HEK293 (cell line): Measurements from ENCODE around the gene ATAT1.
A peak's percentile ranks its signal among the peaks of the same experiment; 100 is the strongest.

Source experiments
- CTCF ChIP-seq: fragments of 450-650 bp; formaldehyde crosslinking; IDR thresholded peaks from 2 replicates; pipeline ENCODE4 v1.5.1; 2016; ENCODE audit warnings: missing biosample characterization, missing genetic modification characterization
- HOXD13 ChIP-seq: sonication (generic); formaldehyde crosslinking; IDR thresholded peaks from 2 replicates; pipeline ENCODE4 v1.8.0; 2022; ENCODE audit warnings: missing genetic modification reagents, borderline replicate concordance
- IKZF3 ChIP-seq: fragments of 450-650 bp; IDR thresholded peaks from 2 replicates; pipeline ENCODE4 v1.5.0; 2018; ENCODE audit warnings: missing biosample characterization, mild to moderate bottlenecking, missing genetic modification characterization, moderate library complexity
- KLF10 ChIP-seq: fragments of 450-650 bp; IDR thresholded peaks from 2 replicates; pipeline ENCODE4 v1.5.1; 2018; ENCODE audit warnings: missing biosample characterization, mild to moderate bottlenecking, missing genetic modification characterization
- KLF7 ChIP-seq: fragments of 450-650 bp; formaldehyde crosslinking; IDR thresholded peaks from 2 replicates; pipeline ENCODE4 v1.5.1; 2016; ENCODE audit warnings: missing biosample characterization, missing genetic modification characterization, borderline replicate concordance
- SP2 ChIP-seq: fragments of 450-650 bp; formaldehyde crosslinking; IDR thresholded peaks from 2 replicates; pipeline ENCODE4 v1.5.1; 2016; ENCODE audit warnings: missing biosample characterization, missing genetic modification characterization
- ZBTB44 ChIP-seq: fragments of 450-650 bp; IDR thresholded peaks from 2 replicates; pipeline ENCODE4 v1.5.1; 2018; ENCODE audit warnings: missing biosample characterization, mild to moderate bottlenecking, missing genetic modification characterization
- ZNF146 ChIP-seq: fragments of 450-650 bp; formaldehyde crosslinking; IDR thresholded peaks from 2 replicates; pipeline ENCODE4 v1.5.1; 2016; ENCODE audit warnings: missing biosample characterization, missing genetic modification characterization
- ZNF148 ChIP-seq: fragments of 450-650 bp; formaldehyde crosslinking; IDR thresholded peaks from 2 replicates; pipeline ENCODE4 v1.5.0; 2017; ENCODE audit warnings: missing biosample characterization, missing genetic modification characterization, borderline replicate concordance
- ZNF18 ChIP-seq: fragments of 450-650 bp; formaldehyde crosslinking; IDR thresholded peaks from 2 replicates; pipeline ENCODE4 v1.5.1; 2016; ENCODE audit warnings: missing biosample characterization, missing genetic modification characterization
- ZNF24 ChIP-seq: fragments of 450-650 bp; formaldehyde crosslinking; IDR thresholded peaks from 2 replicates; pipeline ENCODE4 v1.5.1; 2016; ENCODE audit warnings: missing biosample characterization, missing genetic modification characterization
- ZNF37A ChIP-seq: fragments of 450-650 bp; IDR thresholded peaks from 2 replicates; pipeline ENCODE4 v1.5.1; 2018; ENCODE audit warnings: missing biosample characterization, missing genetic modification characterization
- ZNF404 ChIP-seq: fragments of 450-650 bp; formaldehyde crosslinking; IDR thresholded peaks from 2 replicates; pipeline ENCODE4 v1.5.1; 2017; ENCODE audit warnings: missing biosample characterization, missing genetic modification characterization
- ZNF433 ChIP-seq: fragments of 450-650 bp; formaldehyde crosslinking; IDR thresholded peaks from 2 replicates; pipeline ENCODE4 v1.5.1; 2016; ENCODE audit warnings: missing biosample characterization, missing genetic modification characterization, low read depth
- ZNF48 ChIP-seq: fragments of 450-650 bp; formaldehyde crosslinking; IDR thresholded peaks from 2 replicates; pipeline ENCODE4 v1.5.1; 2016; ENCODE audit warnings: missing biosample characterization, missing genetic modification characterization
- ZNF544 ChIP-seq: fragments of 450-650 bp; formaldehyde crosslinking; IDR thresholded peaks from 2 replicates; pipeline ENCODE4 v1.5.0; 2017; ENCODE audit warnings: missing biosample characterization, missing genetic modification characterization
- ZNF560 ChIP-seq: fragments of 450-650 bp; formaldehyde crosslinking; IDR thresholded peaks from 2 replicates; pipeline ENCODE4 v1.5.1; 2017; ENCODE audit warnings: missing biosample characterization, missing genetic modification characterization, borderline replicate concordance
- ZNF654 ChIP-seq: fragments of 450-650 bp; formaldehyde crosslinking; IDR thresholded peaks from 2 replicates; pipeline ENCODE4 v1.5.1; 2016; ENCODE audit warnings: low read depth, missing biosample characterization, missing genetic modification characterization
- ZNF677 ChIP-seq: fragments of 450-650 bp; IDR thresholded peaks from 2 replicates; pipeline ENCODE4 v1.5.0; 2018; ENCODE audit warnings: missing biosample characterization, mild to moderate bottlenecking, missing genetic modification characterization, moderate library complexity
- ZNF791 ChIP-seq: fragments of 450-650 bp; formaldehyde crosslinking; IDR thresholded peaks from 2 replicates; pipeline ENCODE4 v1.5.1; 2016; ENCODE audit warnings: missing biosample characterization, missing genetic modification characterization
- ZNF792 ChIP-seq: fragments of 450-650 bp; formaldehyde crosslinking; IDR thresholded peaks from 2 replicates; pipeline ENCODE4 v1.5.1; 2016; ENCODE audit warnings: missing biosample characterization, missing genetic modification characterization
- ZSCAN30 ChIP-seq: fragments of 450-650 bp; IDR thresholded peaks from 2 replicates; pipeline ENCODE4 v1.5.1; 2018; ENCODE audit warnings: missing biosample characterization, mild to moderate bottlenecking, missing genetic modification characterization, moderate library complexity
- TF ChIP-seq, protein P1 (sequence below): fragments of 450-650 bp; formaldehyde crosslinking; IDR thresholded peaks from 2 replicates; pipeline ENCODE4 v1.5.1; 2016; ENCODE audit warnings: missing biosample characterization, missing genetic modification characterization
- TF ChIP-seq, protein P2 (sequence below): fragments of 450-650 bp; formaldehyde crosslinking; IDR thresholded peaks from 2 replicates; pipeline ENCODE4 v1.5.1; 2016; ENCODE audit warnings: missing biosample characterization, missing genetic modification characterization
- TF ChIP-seq, protein P3 (sequence below): fragments of 450-650 bp; formaldehyde crosslinking; IDR thresholded peaks from 2 replicates; pipeline ENCODE4 v1.5.1; 2016; ENCODE audit warnings: missing biosample characterization, missing genetic modification characterization

Gene ATAT1

DNA sequence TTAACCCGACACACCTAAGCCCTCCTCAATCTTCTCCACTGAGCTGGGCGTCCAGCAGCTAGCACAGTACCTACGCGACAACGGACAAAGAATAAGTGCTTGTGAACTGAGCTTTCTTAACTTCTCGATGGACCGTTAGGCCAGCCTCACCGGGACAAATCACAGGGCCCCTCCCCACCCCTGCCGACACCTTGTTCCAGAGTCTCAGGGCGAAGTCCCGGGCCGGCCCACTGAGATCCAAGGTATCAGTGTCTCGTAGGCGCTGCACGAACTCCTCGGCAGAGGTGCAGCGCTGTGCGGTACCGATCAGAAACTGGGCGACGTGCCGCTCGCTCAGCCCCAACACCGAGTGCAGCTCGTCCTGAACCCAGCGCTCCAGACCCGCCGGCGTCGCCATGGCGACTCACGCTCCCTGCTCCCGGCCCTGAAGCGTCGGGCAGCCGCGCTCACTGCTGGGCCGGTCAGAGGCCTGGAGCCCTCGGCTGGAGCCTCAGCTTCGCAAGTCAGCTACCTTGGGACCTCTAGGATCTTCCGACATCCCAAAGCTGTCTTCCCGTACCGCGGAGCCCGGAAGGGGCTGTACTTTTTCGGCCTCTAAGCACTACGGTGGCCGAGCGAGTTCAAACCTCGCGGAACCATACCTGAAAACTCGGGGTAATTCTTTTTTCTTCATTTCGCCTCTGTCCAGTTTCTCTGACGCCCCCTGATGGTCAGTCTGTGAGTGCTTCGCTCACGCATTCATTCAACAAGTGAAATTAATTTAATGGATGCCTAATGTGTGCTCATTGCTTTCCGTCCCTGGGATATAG is 46.0 kb downstream of the ATAT1 start, which contains the start of gene DHX16 (continued):
- TF ChIP-seq CTCF (tag by site-specific recombination) (peak; percentile 81; the same call in 1 of the 2 replicates), ZNF146 (tag by site-specific recombination) (no peak), ZNF677 (tag by site-specific recombination) (no peak), ZNF148 (no peak), ZBTB44 (tag by site-specific recombination) (0 out of 2 replicates have a peak, but pooled peaks have one; percentile 25), SP2 (peak; percentile 56; the same call in 1 of the 2 replicates), ZNF654 (tag by site-specific recombination) (peak; percentile 74), KLF10 (tag by site-specific recombination) (0 out of 2 replicates have a peak, but pooled peaks have one; percentile 41), ZSCAN30 (tag by site-specific recombination) (peak; percentile 73), ZNF48 (no peak), ZNF433 (tag by site-specific recombination) (no peak), ZNF560 (tag by site-specific recombination) (no peak), ZNF37A (tag by site-specific recombination) (no peak), HOXD13 (CRISPR knock-in tag) (no peak), ZNF792 (no peak), ZNF791 (tag by site-specific recombination) (no peak), KLF7 (tag by site-specific recombination) (no peak; the same call in 1 of the 2 replicates), IKZF3 (tag by site-specific recombination) (peak; percentile 78), ZNF404 (tag by site-specific recombination) (no peak), ZNF24 (peak; percentile 94), ZNF18 (no peak), ZNF544 (tag by site-specific recombination) (no peak)
- TF ChIP-seq, protein P1, sequence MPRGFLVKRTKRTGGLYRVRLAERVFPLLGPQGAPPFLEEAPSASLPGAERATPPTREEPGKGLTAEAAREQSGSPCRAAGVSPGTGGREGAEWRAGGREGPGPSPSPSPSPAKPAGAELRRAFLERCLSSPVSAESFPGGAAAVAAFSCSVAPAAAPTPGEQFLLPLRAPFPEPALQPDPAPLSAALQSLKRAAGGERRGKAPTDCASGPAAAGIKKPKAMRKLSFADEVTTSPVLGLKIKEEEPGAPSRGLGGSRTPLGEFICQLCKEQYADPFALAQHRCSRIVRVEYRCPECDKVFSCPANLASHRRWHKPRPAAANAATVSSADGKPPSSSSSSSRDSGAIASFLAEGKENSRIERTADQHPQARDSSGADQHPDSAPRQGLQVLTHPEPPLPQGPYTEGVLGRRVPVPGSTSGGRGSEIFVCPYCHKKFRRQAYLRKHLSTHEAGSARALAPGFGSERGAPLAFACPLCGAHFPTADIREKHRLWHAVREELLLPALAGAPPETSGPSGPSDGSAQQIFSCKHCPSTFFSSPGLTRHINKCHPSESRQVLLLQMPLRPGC (tag by site-specific recombination) = 0 out of 2 replicates have a peak, but pooled peaks have one; percentile 48
- TF ChIP-seq, protein P2, sequence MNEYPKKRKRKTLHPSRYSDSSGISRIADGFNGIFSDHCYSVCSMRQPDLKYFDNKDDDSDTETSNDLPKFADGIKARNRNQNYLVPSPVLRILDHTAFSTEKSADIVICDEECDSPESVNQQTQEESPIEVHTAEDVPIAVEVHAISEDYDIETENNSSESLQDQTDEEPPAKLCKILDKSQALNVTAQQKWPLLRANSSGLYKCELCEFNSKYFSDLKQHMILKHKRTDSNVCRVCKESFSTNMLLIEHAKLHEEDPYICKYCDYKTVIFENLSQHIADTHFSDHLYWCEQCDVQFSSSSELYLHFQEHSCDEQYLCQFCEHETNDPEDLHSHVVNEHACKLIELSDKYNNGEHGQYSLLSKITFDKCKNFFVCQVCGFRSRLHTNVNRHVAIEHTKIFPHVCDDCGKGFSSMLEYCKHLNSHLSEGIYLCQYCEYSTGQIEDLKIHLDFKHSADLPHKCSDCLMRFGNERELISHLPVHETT = peak; percentile 66; the same call in 1 of the 2 replicates
- TF ChIP-seq, protein P3, sequence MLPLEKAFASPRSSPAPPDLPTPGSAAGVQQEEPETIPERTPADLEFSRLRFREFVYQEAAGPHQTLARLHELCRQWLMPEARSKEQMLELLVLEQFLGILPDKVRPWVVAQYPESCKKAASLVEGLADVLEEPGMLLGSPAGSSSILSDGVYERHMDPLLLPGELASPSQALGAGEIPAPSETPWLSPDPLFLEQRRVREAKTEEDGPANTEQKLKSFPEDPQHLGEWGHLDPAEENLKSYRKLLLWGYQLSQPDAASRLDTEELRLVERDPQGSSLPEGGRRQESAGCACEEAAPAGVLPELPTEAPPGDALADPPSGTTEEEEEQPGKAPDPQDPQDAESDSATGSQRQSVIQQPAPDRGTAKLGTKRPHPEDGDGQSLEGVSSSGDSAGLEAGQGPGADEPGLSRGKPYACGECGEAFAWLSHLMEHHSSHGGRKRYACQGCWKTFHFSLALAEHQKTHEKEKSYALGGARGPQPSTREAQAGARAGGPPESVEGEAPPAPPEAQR = no peak
